Measurements from ENCODE around the gene ADAMTS10. TPM values are rescaled to one million over a fixed set of nuclear protein-coding genes. Genes with fewer than 3 reads are reported as not detected.
A peak's percentile ranks its signal among the peaks of the same experiment; 100 is the strongest.

The ADAMTS10 gene
- polyA plus RNA-seq, 1 experiment = 6.4 TPM

- no peak overlapping the region for H3K27ac ChIP-seq (ENCODE audit: low read depth, low read length)
- TF ChIP-seq CTCF (IDR thresholded peaks at IDR 0.05; ENCODE audit: low read depth, low read length) = no peak
- DNase-seq (ENCODE audit: low read depth, low spot score) = no peak
- H3K4me3 ChIP-seq (ENCODE audit: low read depth, low read length) = no peak overlapping the region
- H3K9me3 ChIP-seq (ENCODE audit: control insufficient read depth, insufficient read depth, low read length) = no peaks in the 10 kb centered on the region; the same call in 1 of the 2 replicates
- ChIA-PET CTCF (interaction anchor here (1.1 to 3.8 kb wide), 2 partner anchors 7 to 171 kb away, joined by 3 to 21 read pairs; partner anchors contain the start of gene MYO1F), POLR2A (no interaction called here)
- no peaks in the 10 kb centered on the region for H3K27me3 ChIP-seq (ENCODE audit: control insufficient read depth, insufficient read depth, low read length)
Observed at GRCh38 chr19:8584965-8585893, 25.3 kb downstream of the ADAMTS10 start.

- ChIA-PET CTCF (interaction anchor here (0.5 to 5.1 kb wide), 84 partner anchors 9 to 1495 kb away, joined by 3 to 88 read pairs (median 4); partner anchors contain the start of genes ANGPTL4, NFILZ and ZNF414), POLR2A (interaction anchor here (0.7 to 1.4 kb wide), 3 partner anchors 55 to 67 kb away, joined by 4 to 11 read pairs (median 6); no protein-coding TSS in a partner anchor)
- Histone ChIP-seq H3K27me3 (ENCODE audit: control insufficient read depth, insufficient read depth, low read length) (peaks cover 4% of the 10 kb centered on the region), H3K4me3 (ENCODE audit: low read depth, low read length) (no peak overlapping the region), H3K27ac (ENCODE audit: low read depth, low read length) (no peak overlapping the region), H3K9me3 (ENCODE audit: control insufficient read depth, insufficient read depth, low read length) (no peaks in the 10 kb centered on the region)
- no peak for DNase-seq (ENCODE audit: low read depth, low spot score)
- TF ChIP-seq CTCF (IDR thresholded peaks at IDR 0.05; ENCODE audit: low read depth, low read length) = peak; percentile 98
Observed at GRCh38 chr19:8580710-8581281, 29.7 kb downstream of the ADAMTS10 start.

GRCh38 chr19:8578642-8579265 is 31.8 kb downstream of the ADAMTS10 start:
- ChIA-PET POLR2A (interaction anchor here (0.5 to 1.2 kb wide), 5 partner anchors 53 to 155 kb away, joined by 3 to 6 read pairs (median 4); partner anchors contain the start of gene ZNF414), CTCF (interaction anchor here (0.5 to 5.1 kb wide), 26 partner anchors 7 to 1422 kb away, joined by 3 to 88 read pairs (median 6); no protein-coding TSS in a partner anchor)
- peak; percentile 89 for TF ChIP-seq CTCF (IDR thresholded peaks at IDR 0.05; ENCODE audit: low read depth, low read length)
- Histone ChIP-seq H3K9me3 (ENCODE audit: control insufficient read depth, insufficient read depth, low read length) (no peaks in the 10 kb centered on the region), H3K27ac (ENCODE audit: low read depth, low read length) (no peak overlapping the region), H3K27me3 (ENCODE audit: control insufficient read depth, insufficient read depth, low read length) (peaks cover 4% of the 10 kb centered on the region), H3K4me3 (ENCODE audit: low read depth, low read length) (no peak overlapping the region)
- DNase-seq (ENCODE audit: low read depth, low spot score) = no peak

DNA sequence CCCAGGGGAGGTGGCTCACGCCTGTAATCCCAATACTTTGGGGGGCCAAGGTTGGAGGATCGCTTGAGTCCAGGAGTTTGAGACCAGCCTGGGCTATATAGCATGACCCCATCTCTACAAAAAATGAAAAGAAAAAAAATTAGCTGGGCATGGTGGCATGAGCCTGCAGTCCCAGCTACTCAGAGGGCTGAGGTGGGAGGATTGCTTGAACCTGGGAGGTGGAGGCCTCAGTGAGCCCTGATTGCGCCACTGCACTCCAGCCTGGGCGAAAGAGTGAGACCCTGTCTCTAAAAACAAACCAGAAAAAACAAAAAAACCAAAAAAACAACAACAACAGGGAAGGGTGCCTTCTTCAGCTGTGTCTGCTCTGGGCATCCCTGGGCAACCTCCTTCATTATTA is 32.8 kb downstream of the ADAMTS10 start:
- Histone ChIP-seq H3K4me3 (ENCODE audit: low read depth, low read length) (no peak overlapping the region), H3K27me3 (ENCODE audit: control insufficient read depth, insufficient read depth, low read length) (peaks cover 4% of the 10 kb centered on the region), H3K9me3 (ENCODE audit: control insufficient read depth, insufficient read depth, low read length) (no peaks in the 10 kb centered on the region), H3K27ac (ENCODE audit: low read depth, low read length) (no peak overlapping the region)
- TF ChIP-seq CTCF (IDR thresholded peaks at IDR 0.05; ENCODE audit: low read depth, low read length) = no peak
- DNase-seq (ENCODE audit: low read depth, low spot score) = no peak
- ChIA-PET POLR2A (interaction anchor here (0.9 kb wide), 1 partner anchor 52 kb away, joined by 4 read pairs; no protein-coding TSS in a partner anchor), CTCF (interaction anchor here (0.6 to 5.1 kb wide), 11 partner anchors 9 to 1338 kb away, joined by 3 to 88 read pairs (median 3); partner anchors contain the start of gene MARCHF2)
